ENCODE measurements around the gene KCNJ6. TPM values are rescaled to one million over a fixed set of nuclear protein-coding genes. Genes with fewer than 3 reads are reported as not detected.
A peak's percentile ranks its signal among the peaks of the same experiment; 100 is the strongest.

KCNJ6 gene
- total RNA-seq, 1 donor from 2014 or later: 0.75 TPM

GRCh38 chr21:37800456-37801061 lies 115.7 kb downstream of the KCNJ6 start:
- no peaks in the 10 kb centered on the region for H3K27me3 Mint-ChIP-seq (ENCODE audit: low read depth)
- peaks cover 7% of the 10 kb centered on the region for H3K36me3 Mint-ChIP-seq (ENCODE audit: low read depth)
- no peak for TF ChIP-seq CTCF (conservative IDR thresholded peaks at IDR 0.05)
- no peak overlapping the region for H3K27ac Mint-ChIP-seq (ENCODE audit: unreplicated experiment)
- no peak for DNase-seq (ENCODE audit: low read depth, low spot score)
- peaks cover 24% of the 10 kb centered on the region for H3K4me1 Mint-ChIP-seq
- no peak overlapping the region for H3K4me3 Mint-ChIP-seq
- H3K9me3 Mint-ChIP-seq: peaks cover 14% of the 10 kb centered on the region

GRCh38 chr21:37800057-37800455 lies 116.2 kb downstream of the KCNJ6 start:
- Mint-ChIP-seq H3K9me3 (peaks cover 12% of the 10 kb centered on the region), H3K36me3 (ENCODE audit: low read depth) (peaks cover 7% of the 10 kb centered on the region), H3K27ac (ENCODE audit: unreplicated experiment) (no peak overlapping the region), H3K4me1 (peaks cover 24% of the 10 kb centered on the region), H3K27me3 (ENCODE audit: low read depth) (no peaks in the 10 kb centered on the region), H3K4me3 (no peak overlapping the region)
- no peak for DNase-seq (ENCODE audit: low read depth, low spot score)
- no peak for TF ChIP-seq CTCF (conservative IDR thresholded peaks at IDR 0.05)

GRCh38 chr21:37799211-37800056 lies 116.8 kb downstream of the KCNJ6 start:
- peak; percentile 6 for DNase-seq (ENCODE audit: low read depth, low spot score)
- H3K4me3 Mint-ChIP-seq: peak overlapping the region; percentile 1
- peaks cover 12% of the 10 kb centered on the region for H3K9me3 Mint-ChIP-seq
- peaks cover 24% of the 10 kb centered on the region for H3K4me1 Mint-ChIP-seq
- H3K36me3 Mint-ChIP-seq (ENCODE audit: low read depth): peaks cover 7% of the 10 kb centered on the region
- TF ChIP-seq CTCF (conservative IDR thresholded peaks at IDR 0.05): no peak
- peak overlapping the region; percentile 76 for H3K27ac Mint-ChIP-seq (ENCODE audit: unreplicated experiment)
- H3K27me3 Mint-ChIP-seq (ENCODE audit: low read depth): no peaks in the 10 kb centered on the region

- DNase-seq (ENCODE audit: low read depth, low spot score): no peak
- Mint-ChIP-seq H3K4me1 (peaks cover 27% of the 10 kb centered on the region), H3K27ac (ENCODE audit: unreplicated experiment) (no peak overlapping the region), H3K36me3 (ENCODE audit: low read depth) (peaks cover 2% of the 10 kb centered on the region), H3K9me3 (peaks cover 9% of the 10 kb centered on the region), H3K27me3 (ENCODE audit: low read depth) (no peaks in the 10 kb centered on the region), H3K4me3 (no peak overlapping the region)
- TF ChIP-seq CTCF (conservative IDR thresholded peaks at IDR 0.05): no peak
Measured at GRCh38 chr21:37797403-37797802, 118.9 kb downstream of the KCNJ6 start.

- Mint-ChIP-seq H3K9me3 (peaks cover 3% of the 10 kb centered on the region), H3K27me3 (ENCODE audit: low read depth) (no peaks in the 10 kb centered on the region), H3K27ac (ENCODE audit: unreplicated experiment) (no peak overlapping the region), H3K36me3 (ENCODE audit: low read depth) (peaks cover 2% of the 10 kb centered on the region), H3K4me1 (peaks cover 35% of the 10 kb centered on the region), H3K4me3 (no peak overlapping the region)
- TF ChIP-seq CTCF (conservative IDR thresholded peaks at IDR 0.05): no peak
- no peak for DNase-seq (ENCODE audit: low read depth, low spot score)
Measured at GRCh38 chr21:37796011-37796410, 120.2 kb downstream of the KCNJ6 start.

Measured in neural crest cell (in vitro differentiated cells).